ENCODE data around the gene UGT2B28.
"Not testable (repeated sequence)": the region's sequence is repeated elsewhere in the genome, so short reads cannot be mapped to it uniquely, and the experiment has no call there.

UGT2B28 gene

GRCh38 chr4:69343558-69344420, 63.5 kb downstream of the UGT2B28 start:
- not testable (repeated sequence) for DNase-seq (ENCODE audit: low read depth in 2 of 2)
